ENCODE results near the gene TBL1X. TPM values are rescaled to one million over a fixed set of nuclear protein-coding genes. Genes with fewer than 3 reads are reported as not detected.

TBL1X gene
- total and polyA plus RNA-seq, 2 donors (not counting 3 experiments of a cell fraction or from before 2014, with no cell fraction given): 8.7 to 25.3 TPM

DNA sequence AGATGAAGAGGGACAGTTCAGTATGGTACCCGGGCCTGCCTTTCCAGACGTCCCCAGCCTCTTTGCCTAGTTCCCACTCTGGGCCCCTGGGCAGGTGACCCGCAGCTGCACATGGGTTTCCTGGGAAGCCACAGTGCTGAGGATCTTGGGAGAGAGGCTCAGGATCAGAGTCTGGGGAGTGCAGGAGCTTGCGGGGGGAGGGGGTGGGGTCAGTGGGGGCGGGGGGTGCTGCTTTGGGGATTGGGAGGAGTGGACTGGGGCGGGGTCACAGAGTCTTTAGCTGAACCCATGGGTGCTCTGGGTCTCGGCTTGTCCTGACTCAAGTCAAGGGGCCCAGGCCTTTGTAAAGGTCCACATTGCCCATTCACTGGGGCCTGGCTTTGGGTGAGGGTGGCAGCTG is 63.6 kb downstream of the TBL1X start:
- no peaks in the 10 kb centered on the region for H3K36me3 ChIP-seq (ENCODE audit: control insufficient read depth in 2 of 2, extremely low read depth in 1 of 2, insufficient read depth in 2 of 2, low read length in 2 of 2)
- peaks cover 24% of the 10 kb centered on the region for H3K79me2 ChIP-seq (ENCODE audit: control insufficient read depth, insufficient read depth, low read length)
- DNase-seq (ENCODE audit: low read depth, low spot score) (no peak), FAIRE-seq (no peak)
- intact Hi-C loops (cut with micrococcal nuclease): no loop called here
- TF ChIP-seq, protein P1, sequence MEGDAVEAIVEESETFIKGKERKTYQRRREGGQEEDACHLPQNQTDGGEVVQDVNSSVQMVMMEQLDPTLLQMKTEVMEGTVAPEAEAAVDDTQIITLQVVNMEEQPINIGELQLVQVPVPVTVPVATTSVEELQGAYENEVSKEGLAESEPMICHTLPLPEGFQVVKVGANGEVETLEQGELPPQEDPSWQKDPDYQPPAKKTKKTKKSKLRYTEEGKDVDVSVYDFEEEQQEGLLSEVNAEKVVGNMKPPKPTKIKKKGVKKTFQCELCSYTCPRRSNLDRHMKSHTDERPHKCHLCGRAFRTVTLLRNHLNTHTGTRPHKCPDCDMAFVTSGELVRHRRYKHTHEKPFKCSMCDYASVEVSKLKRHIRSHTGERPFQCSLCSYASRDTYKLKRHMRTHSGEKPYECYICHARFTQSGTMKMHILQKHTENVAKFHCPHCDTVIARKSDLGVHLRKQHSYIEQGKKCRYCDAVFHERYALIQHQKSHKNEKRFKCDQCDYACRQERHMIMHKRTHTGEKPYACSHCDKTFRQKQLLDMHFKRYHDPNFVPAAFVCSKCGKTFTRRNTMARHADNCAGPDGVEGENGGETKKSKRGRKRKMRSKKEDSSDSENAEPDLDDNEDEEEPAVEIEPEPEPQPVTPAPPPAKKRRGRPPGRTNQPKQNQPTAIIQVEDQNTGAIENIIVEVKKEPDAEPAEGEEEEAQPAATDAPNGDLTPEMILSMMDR (IDR thresholded peaks at IDR 0.05; ENCODE audit: extremely low read depth in 1 of 2, insufficient read depth in 1 of 2, low read depth in 1 of 2, low read length in 2 of 2): no peak
- no peak for TF ChIP-seq POLR2A (IDR thresholded peaks at IDR 0.05; ENCODE audit: low read depth, low read length)
- TF ChIP-seq, protein P2, sequence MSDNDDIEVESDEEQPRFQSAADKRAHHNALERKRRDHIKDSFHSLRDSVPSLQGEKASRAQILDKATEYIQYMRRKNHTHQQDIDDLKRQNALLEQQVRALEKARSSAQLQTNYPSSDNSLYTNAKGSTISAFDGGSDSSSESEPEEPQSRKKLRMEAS (IDR thresholded peaks at IDR 0.05; ENCODE audit: insufficient read depth, insufficient read length): no peak
- TF ChIP-seq GATA2 (IDR thresholded peaks at IDR 0.05; ENCODE audit: insufficient read depth, insufficient read length, low read depth, low read length): no peak
- no peak for TF ChIP-seq JUN (IDR thresholded peaks at IDR 0.05; ENCODE audit: borderline replicate concordance, insufficient read depth, insufficient read length, low read depth)
- no peak for TF ChIP-seq EZH2 (IDR thresholded peaks at IDR 0.05; ENCODE audit: borderline replicate concordance, low read depth, low read length, severe bottlenecking)
- TF ChIP-seq POLR2AphosphoS5 (IDR thresholded peaks at IDR 0.05; ENCODE audit: insufficient read depth, low read depth, low read length): no peak
- TF ChIP-seq FOS (IDR thresholded peaks at IDR 0.05; ENCODE audit: borderline replicate concordance, insufficient read depth, low read length): no peak
- TF ChIP-seq MYC (IDR thresholded peaks at IDR 0.05; ENCODE audit: low read depth, low read length): no peak
- CTCF ChIA-PET: no interaction called here
- BruUV-seq (replicated peaks): no TSS peak
- H3K9ac ChIP-seq (replicated peaks; ENCODE audit: extremely low read depth, insufficient read depth, low read length): no peak overlapping the region
- no peaks in the 10 kb centered on the region for H4K20me1 ChIP-seq (replicated peaks; ENCODE audit: control insufficient read depth, extremely low read depth, insufficient read depth, low read length)
- no peak overlapping the region for H3K27ac ChIP-seq (ENCODE audit: insufficient read depth, low read depth, low read length)
- H3K27me3 ChIP-seq (ENCODE audit: control insufficient read depth in 2 of 2, insufficient read depth in 2 of 2, low read length in 2 of 2): no peaks in the 10 kb centered on the region
- no peak overlapping the region for H3K4me2 ChIP-seq (ENCODE audit: insufficient read depth, low read length)
- POLR2A ChIA-PET: no interaction called here
- H3K9me1 ChIP-seq (replicated peaks; ENCODE audit: control insufficient read depth, extremely low read depth, insufficient read depth, low read length): no peaks in the 10 kb centered on the region
- no peaks in the 10 kb centered on the region for H3K9me3 ChIP-seq (replicated peaks; ENCODE audit: control insufficient read depth, insufficient read depth, low read length)
- peaks cover 5% of the 10 kb centered on the region for H3K4me1 ChIP-seq (ENCODE audit: control insufficient read depth, extremely low read depth, insufficient read depth, low read length)
- dilution Hi-C loops (cut with MboI; ENCODE audit: extremely low pct_ligation_motif_present, low sequenced_read_pairs): no loop called here
- no peak overlapping the region for H2AFZ ChIP-seq (ENCODE audit: low read depth, low read length)
- H3K4me3 ChIP-seq (replicated peaks in 1 of 3; ENCODE audit: insufficient read depth in 1 of 3, low read depth in 1 of 3, low read length in 3 of 3): no peak overlapping the region

Data from endothelial cell of umbilical vein (primary cell).